ENCODE measurements around the gene VPS26A. TPM values are rescaled to one million over a fixed set of nuclear protein-coding genes. Genes with fewer than 3 reads are reported as not detected.

Gene VPS26A
- 9.4 and 28.3 TPM in 2 replicates for total RNA-seq (2014; rRNA removed; shearing (Covaris generic); ENCODE audit: low replicate concordance)

DNA sequence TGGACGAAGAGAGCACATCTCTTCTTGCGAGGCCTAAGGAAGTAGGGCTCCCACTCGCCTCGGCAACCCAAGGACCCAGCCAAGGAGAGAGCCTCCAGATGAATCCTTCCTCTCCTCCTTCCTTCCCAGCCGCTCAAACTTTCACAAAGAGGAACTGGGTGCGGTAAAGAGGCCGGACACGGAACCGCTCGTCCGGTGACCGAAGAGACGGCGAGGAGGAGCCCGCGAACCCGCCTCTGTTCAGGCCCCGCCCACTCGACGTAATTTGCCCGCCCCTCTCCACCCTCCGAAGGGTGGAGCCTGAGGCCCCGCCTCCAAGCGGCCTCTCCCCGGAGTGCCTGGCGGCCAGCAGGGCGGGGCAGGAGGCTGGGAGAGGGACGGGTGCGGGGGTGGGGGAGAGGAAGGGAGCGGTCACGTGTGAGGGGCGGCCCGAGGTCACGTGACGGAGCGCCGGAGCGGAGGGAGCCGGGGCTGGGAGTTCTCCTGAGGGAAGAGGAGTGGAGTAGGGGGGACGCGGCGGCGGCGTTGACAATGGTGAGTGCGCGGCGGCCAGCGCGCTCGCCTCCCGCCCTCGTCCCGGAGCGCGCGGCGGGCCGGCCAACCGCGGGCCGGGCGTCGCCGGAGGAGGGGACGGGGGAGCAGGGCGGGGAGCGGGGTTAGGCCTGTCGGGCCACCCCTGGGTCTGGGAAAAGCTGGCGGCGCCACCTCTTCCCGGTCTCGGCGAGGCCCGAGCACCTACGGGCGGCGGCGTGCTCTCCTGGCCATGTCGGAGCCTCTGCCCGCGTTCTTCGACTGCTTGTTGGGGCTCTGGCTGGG lies at the start of gene VPS26A:
Gene VPS26A (plus strand): TSS at position 432 of the 816 bp plus-strand sequence. CDS start 100 bp downstream, at position 532.
- H2AFZ ChIP-seq (ENCODE audit: low read length): peak within 1 kb of the TSS; percentile 90

DNA sequence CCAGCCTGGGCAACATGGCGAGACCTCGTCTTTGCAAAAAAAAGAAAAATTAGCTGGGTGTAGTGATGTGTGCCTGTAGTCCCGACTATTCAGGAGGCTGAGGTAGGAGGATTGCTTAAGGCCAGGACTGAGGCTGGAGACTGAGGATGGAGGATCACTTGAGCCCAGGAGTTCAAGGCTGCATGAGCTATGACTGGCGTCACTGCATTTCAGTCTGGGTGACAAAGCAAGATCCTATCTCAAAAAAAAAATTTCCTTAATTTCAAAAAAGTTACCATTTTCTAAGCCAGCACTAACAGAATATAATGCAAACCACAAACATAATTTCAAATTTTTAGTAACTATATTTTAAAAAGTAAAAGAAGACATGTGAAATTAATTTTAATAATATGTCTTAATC lies 49.4 kb upstream of the VPS26A start:
- no peaks in the 10 kb centered on the region for H4K20me1 ChIP-seq (ENCODE audit: insufficient read depth, low read depth, low read length)
- H3K9ac ChIP-seq (ENCODE audit: low read length): no peak overlapping the region
- H3K79me2 ChIP-seq (ENCODE audit: low read length): no peaks in the 10 kb centered on the region
- H3K9me2 ChIP-seq (replicated peaks; ENCODE audit: insufficient read depth, low read length): no peaks in the 10 kb centered on the region
- no peak overlapping the region for H3K4me3 ChIP-seq (ENCODE audit: low read length)
- no peaks in the 10 kb centered on the region for H3K4me1 ChIP-seq (ENCODE audit: low read length)
- no peaks in the 10 kb centered on the region for H3K36me3 ChIP-seq (ENCODE audit: insufficient read depth, low read length)
- no peak overlapping the region for H3K27ac ChIP-seq (ENCODE audit: low read length)
- DNase-seq: no peak
- H2AFZ ChIP-seq (ENCODE audit: low read length): no peak overlapping the region
- no peak overlapping the region for H3K4me2 ChIP-seq (ENCODE audit: low read depth, low read length, poor library complexity, severe bottlenecking)
- H3K27me3 ChIP-seq (ENCODE audit: low read length): no peaks in the 10 kb centered on the region
- no peaks in the 10 kb centered on the region for H3K9me3 ChIP-seq (ENCODE audit: low read length)

More for the DNA sequence above, at the start of gene VPS26A:
- H3K4me3 ChIP-seq (ENCODE audit: low read length): peak within 1 kb of the TSS; percentile 80
- peak within 1 kb of the TSS; percentile 82 for H3K9ac ChIP-seq (ENCODE audit: low read length)
- peaks cover 47% of the 10 kb centered on the region for H3K79me2 ChIP-seq (ENCODE audit: low read length)
- H3K27me3 ChIP-seq (ENCODE audit: low read length): no peaks in the 10 kb centered on the region
- H3K9me3 ChIP-seq (ENCODE audit: low read length): no peaks in the 10 kb centered on the region
- peak; percentile 99 for DNase-seq
- H3K36me3 ChIP-seq (ENCODE audit: insufficient read depth, low read length): no peaks in the 10 kb centered on the region
- H3K9me2 ChIP-seq (replicated peaks; ENCODE audit: insufficient read depth, low read length): no peaks in the 10 kb centered on the region
- peak within 1 kb of the TSS; percentile 88 for H3K4me2 ChIP-seq (ENCODE audit: low read depth, low read length, poor library complexity, severe bottlenecking)
- 0 out of 2 replicates have a peak within 1 kb of the TSS, but pooled peaks have one; percentile 21 for H3K27ac ChIP-seq (ENCODE audit: low read length)
- H3K4me1 ChIP-seq (ENCODE audit: low read length): peaks cover 16% of the 10 kb centered on the region
- no peaks in the 10 kb centered on the region; the same call in 1 of the 2 replicates for H4K20me1 ChIP-seq (ENCODE audit: insufficient read depth, low read depth, low read length)

DNA sequence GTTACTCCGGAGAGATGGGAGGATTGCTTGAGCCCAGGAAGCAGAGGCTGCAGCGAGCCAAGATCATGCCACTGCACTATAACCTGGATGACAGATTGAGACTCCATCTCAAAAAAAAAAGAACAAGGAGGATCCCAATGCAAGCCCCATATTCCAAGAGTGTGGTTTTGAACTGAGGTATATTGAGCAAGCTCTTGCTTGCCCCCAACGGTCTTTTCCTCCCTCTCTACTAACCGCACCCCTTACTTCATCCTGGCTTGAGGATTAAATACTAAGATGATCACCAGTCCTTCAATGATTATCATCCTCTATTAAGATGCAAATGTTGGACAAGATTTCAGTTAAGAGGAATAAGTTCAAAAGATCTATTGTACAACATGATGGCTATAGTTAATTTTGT lies 48.5 kb upstream of the VPS26A start:
- H3K9me2 ChIP-seq (replicated peaks; ENCODE audit: insufficient read depth, low read length): no peaks in the 10 kb centered on the region
- no peak overlapping the region for H3K4me2 ChIP-seq (ENCODE audit: low read depth, low read length, poor library complexity, severe bottlenecking)
- no peak overlapping the region for H3K4me3 ChIP-seq (ENCODE audit: low read length)
- no peaks in the 10 kb centered on the region for H3K27me3 ChIP-seq (ENCODE audit: low read length)
- H3K9me3 ChIP-seq (ENCODE audit: low read length): no peaks in the 10 kb centered on the region
- H3K27ac ChIP-seq (ENCODE audit: low read length): no peak overlapping the region
- no peaks in the 10 kb centered on the region for H3K36me3 ChIP-seq (ENCODE audit: insufficient read depth, low read length)
- DNase-seq: no peak
- no peaks in the 10 kb centered on the region for H3K4me1 ChIP-seq (ENCODE audit: low read length)
- no peak overlapping the region for H2AFZ ChIP-seq (ENCODE audit: low read length)
- H3K9ac ChIP-seq (ENCODE audit: low read length): no peak overlapping the region
- no peaks in the 10 kb centered on the region for H3K79me2 ChIP-seq (ENCODE audit: low read length)
- H4K20me1 ChIP-seq (ENCODE audit: insufficient read depth, low read depth, low read length): no peaks in the 10 kb centered on the region

DNA sequence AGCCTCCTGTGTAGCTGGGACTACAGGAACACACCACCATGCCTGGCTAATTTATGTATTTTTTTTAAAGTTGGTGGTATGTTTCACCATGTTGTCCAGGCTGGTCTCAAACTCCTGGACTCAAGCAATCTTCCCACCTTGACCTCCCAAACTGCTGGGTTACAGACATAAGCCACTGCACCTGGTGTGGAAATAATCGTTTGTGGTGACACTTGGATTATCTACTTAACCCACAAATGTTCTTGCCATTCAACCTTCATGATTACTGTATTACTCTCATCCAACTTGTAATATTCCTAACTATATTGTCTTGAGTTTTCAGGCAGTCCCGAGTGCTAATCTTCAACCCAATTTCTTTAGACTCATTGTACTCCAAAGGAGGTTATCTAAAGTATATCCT lies 45.7 kb upstream of the VPS26A start:
- Histone ChIP-seq H3K4me2 (ENCODE audit: low read depth, low read length, poor library complexity, severe bottlenecking) (no peak overlapping the region), H3K27me3 (ENCODE audit: low read length) (no peaks in the 10 kb centered on the region), H3K27ac (ENCODE audit: low read length) (no peak overlapping the region), H4K20me1 (ENCODE audit: insufficient read depth, low read depth, low read length) (no peaks in the 10 kb centered on the region), H3K9me2 (replicated peaks; ENCODE audit: insufficient read depth, low read length) (no peaks in the 10 kb centered on the region), H3K4me1 (ENCODE audit: low read length) (no peaks in the 10 kb centered on the region), H3K79me2 (ENCODE audit: low read length) (no peaks in the 10 kb centered on the region), H2AFZ (ENCODE audit: low read length) (no peak overlapping the region), H3K9me3 (ENCODE audit: low read length) (no peaks in the 10 kb centered on the region), H3K9ac (ENCODE audit: low read length) (no peak overlapping the region), H3K4me3 (ENCODE audit: low read length) (no peak overlapping the region), H3K36me3 (ENCODE audit: insufficient read depth, low read length) (no peaks in the 10 kb centered on the region)
- DNase-seq: no peak

GRCh38 chr10:69080226-69080625 lies 43.8 kb upstream of the VPS26A start:
- Histone ChIP-seq H3K27me3 (ENCODE audit: low read length) (no peaks in the 10 kb centered on the region), H3K4me1 (ENCODE audit: low read length) (no peaks in the 10 kb centered on the region), H3K27ac (ENCODE audit: low read length) (no peak overlapping the region), H3K9me3 (ENCODE audit: low read length) (no peaks in the 10 kb centered on the region), H2AFZ (ENCODE audit: low read length) (no peak overlapping the region), H3K9me2 (replicated peaks; ENCODE audit: insufficient read depth, low read length) (no peaks in the 10 kb centered on the region), H3K4me3 (ENCODE audit: low read length) (no peak overlapping the region), H3K79me2 (ENCODE audit: low read length) (no peaks in the 10 kb centered on the region), H3K9ac (ENCODE audit: low read length) (no peak overlapping the region), H4K20me1 (ENCODE audit: insufficient read depth, low read depth, low read length) (no peaks in the 10 kb centered on the region), H3K36me3 (ENCODE audit: insufficient read depth, low read length) (no peaks in the 10 kb centered on the region), H3K4me2 (ENCODE audit: low read depth, low read length, poor library complexity, severe bottlenecking) (no peak overlapping the region)
- DNase-seq: no peak

GRCh38 chr10:69086001-69086509 lies 37.9 kb upstream of the VPS26A start:
- Histone ChIP-seq H3K9me2 (replicated peaks; ENCODE audit: insufficient read depth, low read length) (no peaks in the 10 kb centered on the region), H3K27me3 (ENCODE audit: low read length) (no peaks in the 10 kb centered on the region), H3K27ac (ENCODE audit: low read length) (no peak overlapping the region), H3K36me3 (ENCODE audit: insufficient read depth, low read length) (no peaks in the 10 kb centered on the region), H3K79me2 (ENCODE audit: low read length) (no peaks in the 10 kb centered on the region), H3K4me3 (ENCODE audit: low read length) (no peak overlapping the region), H3K4me1 (ENCODE audit: low read length) (peaks cover 24% of the 10 kb centered on the region), H4K20me1 (ENCODE audit: insufficient read depth, low read depth, low read length) (no peaks in the 10 kb centered on the region), H3K9me3 (ENCODE audit: low read length) (no peaks in the 10 kb centered on the region), H2AFZ (ENCODE audit: low read length) (no peak overlapping the region), H3K4me2 (ENCODE audit: low read depth, low read length, poor library complexity, severe bottlenecking) (no peak overlapping the region), H3K9ac (ENCODE audit: low read length) (peak overlapping the region; percentile 3; the same call in 1 of the 2 replicates)
- no peak for DNase-seq

DNA sequence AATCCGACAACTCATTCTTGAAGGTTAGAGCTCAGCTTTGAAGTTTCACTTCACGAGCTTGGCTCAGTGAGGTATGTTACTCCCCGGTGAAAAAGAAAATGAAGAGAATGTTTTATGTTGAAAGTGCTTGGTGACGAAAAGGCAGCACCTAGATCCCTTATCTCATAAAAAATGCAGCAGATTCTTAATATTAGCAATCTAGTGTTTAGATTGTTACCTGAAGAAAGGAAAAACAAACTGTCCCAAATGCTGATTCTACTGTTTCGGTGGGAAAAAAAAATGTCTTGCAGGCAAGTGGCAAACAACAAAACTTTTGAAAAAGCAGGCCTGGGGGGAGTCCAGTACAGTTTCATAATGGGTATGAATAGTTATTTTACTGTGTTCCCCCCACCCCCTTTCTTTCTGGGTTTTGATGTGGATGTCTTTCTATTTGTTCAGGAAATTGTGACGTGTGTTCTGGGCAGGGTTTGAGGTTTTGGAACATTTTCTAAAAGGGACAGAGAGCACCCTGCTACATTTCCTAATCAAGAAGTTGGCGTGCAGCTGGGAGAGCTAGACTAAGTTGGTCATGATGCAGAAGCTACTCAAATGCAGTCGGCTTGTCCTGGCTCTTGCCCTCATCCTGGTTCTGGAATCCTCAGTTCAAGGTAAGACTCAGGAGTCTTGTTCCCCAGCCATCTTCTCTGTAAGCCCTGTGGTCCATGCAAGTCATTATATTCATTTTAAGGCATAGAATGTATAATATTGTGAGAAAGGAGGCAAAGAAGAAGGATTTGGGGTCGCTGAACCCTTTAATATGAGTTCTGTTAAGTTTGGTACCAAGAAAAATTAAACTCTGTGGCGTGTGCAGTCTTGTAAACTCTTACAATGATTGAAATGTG lies 36.1 kb upstream of the VPS26A start, which contains the start of gene SRGN:
Gene SRGN (plus strand): TSS at position 514 of the 881 bp plus-strand sequence. CDS start 55 bp downstream, at position 569.
- Histone ChIP-seq H3K4me3 (ENCODE audit: low read length) (peak within 1 kb of the TSS; percentile 64), H3K27me3 (ENCODE audit: low read length) (no peaks in the 10 kb centered on the region), H3K4me1 (ENCODE audit: low read length) (peaks cover 24% of the 10 kb centered on the region), H3K9me2 (replicated peaks; ENCODE audit: insufficient read depth, low read length) (no peaks in the 10 kb centered on the region), H3K79me2 (ENCODE audit: low read length) (no peaks in the 10 kb centered on the region), H3K27ac (ENCODE audit: low read length) (no peak within 1 kb of the TSS), H3K9ac (ENCODE audit: low read length) (peak within 1 kb of the TSS; percentile 67), H3K4me2 (ENCODE audit: low read depth, low read length, poor library complexity, severe bottlenecking) (peak within 1 kb of the TSS; percentile 71), H3K9me3 (ENCODE audit: low read length) (no peaks in the 10 kb centered on the region), H2AFZ (ENCODE audit: low read length) (peak within 1 kb of the TSS; percentile 93), H4K20me1 (ENCODE audit: insufficient read depth, low read depth, low read length) (no peaks in the 10 kb centered on the region), H3K36me3 (ENCODE audit: insufficient read depth, low read length) (no peaks in the 10 kb centered on the region)
- DNase-seq: peak; percentile 74

DNA sequence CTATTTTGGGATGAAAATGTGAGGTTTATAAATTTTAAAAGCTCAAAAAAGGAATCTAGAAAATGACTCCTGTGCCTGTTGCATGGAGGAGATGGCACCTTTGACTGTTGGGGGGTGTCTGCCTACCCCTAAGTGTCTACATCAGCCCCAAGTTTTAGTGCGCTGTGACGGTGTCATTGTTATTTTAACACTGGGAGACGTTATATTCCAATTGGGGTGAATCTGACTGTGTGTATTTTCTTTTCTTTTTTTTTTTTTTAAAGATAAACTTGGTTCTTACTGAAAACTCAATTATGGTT lies 35.6 kb upstream of the VPS26A start:
- peak overlapping the region; percentile 64 for H3K4me3 ChIP-seq (ENCODE audit: low read length)
- H3K79me2 ChIP-seq (ENCODE audit: low read length): no peaks in the 10 kb centered on the region
- peak overlapping the region; percentile 71 for H3K4me2 ChIP-seq (ENCODE audit: low read depth, low read length, poor library complexity, severe bottlenecking)
- no peaks in the 10 kb centered on the region for H3K9me2 ChIP-seq (replicated peaks; ENCODE audit: insufficient read depth, low read length)
- H3K9ac ChIP-seq (ENCODE audit: low read length): peak overlapping the region; percentile 67
- no peaks in the 10 kb centered on the region for H3K27me3 ChIP-seq (ENCODE audit: low read length)
- no peaks in the 10 kb centered on the region for H3K9me3 ChIP-seq (ENCODE audit: low read length)
- H2AFZ ChIP-seq (ENCODE audit: low read length): peak overlapping the region; percentile 93
- no peak for DNase-seq
- H3K36me3 ChIP-seq (ENCODE audit: insufficient read depth, low read length): no peaks in the 10 kb centered on the region
- no peaks in the 10 kb centered on the region for H4K20me1 ChIP-seq (ENCODE audit: insufficient read depth, low read depth, low read length)
- no peak overlapping the region for H3K27ac ChIP-seq (ENCODE audit: low read length)
- H3K4me1 ChIP-seq (ENCODE audit: low read length): peaks cover 27% of the 10 kb centered on the region
